ENCODE data around the gene HTR1E. TPM values are rescaled to one million over a fixed set of nuclear protein-coding genes. Genes with fewer than 3 reads are reported as not detected.

Gene HTR1E
- total RNA-seq, 2 donors from 2014 or later: not detected

DNA sequence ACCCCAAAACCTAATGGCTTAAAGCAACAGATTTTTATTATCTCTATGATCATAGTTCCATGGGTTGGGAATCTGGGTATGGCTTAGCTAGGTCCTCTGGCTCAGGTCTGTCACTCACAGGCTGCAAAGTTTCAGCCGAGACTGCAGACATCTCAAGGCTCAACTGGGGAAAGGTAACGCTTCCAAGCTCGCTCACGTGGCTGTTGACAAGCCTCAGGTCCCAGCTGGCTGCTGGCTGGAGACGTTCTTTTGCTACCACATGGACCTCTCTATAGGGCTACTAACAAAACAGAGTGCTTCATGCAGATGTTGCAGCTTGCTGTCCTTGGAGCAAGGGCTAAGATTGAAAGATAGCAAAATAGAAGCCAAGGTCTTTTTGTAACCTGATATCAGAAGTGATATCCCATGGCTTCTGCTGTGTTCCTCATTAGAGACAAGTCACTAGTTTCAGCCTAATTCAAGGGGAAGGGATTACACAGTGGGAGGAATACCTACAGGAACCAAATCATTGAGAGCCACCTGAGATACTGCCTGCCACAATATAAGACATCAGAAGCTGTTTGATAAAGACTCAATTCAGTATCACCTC lies 6.6 kb downstream of the HTR1E start:
- H3K9me3 ChIP-seq: no peaks in the 10 kb centered on the region
- H3K27ac ChIP-seq: no peak overlapping the region
- no peak overlapping the region for H3K4me3 ChIP-seq
- H3K36me3 ChIP-seq: no peaks in the 10 kb centered on the region
- no peak for TF ChIP-seq CTCF (IDR thresholded peaks at IDR 0.05)
- H3K27me3 ChIP-seq (replicated peaks; ENCODE audit: insufficient read depth): no peaks in the 10 kb centered on the region
- ATAC-seq (ENCODE audit: insufficient number of reproducible peaks, low FRiP score, low read depth) (no peak), DNase-seq (ENCODE audit: low spot score) (no peak)
- no peaks in the 10 kb centered on the region for H3K4me1 ChIP-seq (ENCODE audit: control insufficient read depth in 1 of 2, low read depth in 2 of 2)

- no peak overlapping the region for H3K4me3 ChIP-seq
- no peak overlapping the region for H3K27ac ChIP-seq
- TF ChIP-seq CTCF (IDR thresholded peaks at IDR 0.05): no peak
- DNase-seq (ENCODE audit: low spot score) (no peak), ATAC-seq (ENCODE audit: insufficient number of reproducible peaks, low FRiP score, low read depth) (no peak)
- H3K9me3 ChIP-seq: no peaks in the 10 kb centered on the region
- no peaks in the 10 kb centered on the region for H3K27me3 ChIP-seq (replicated peaks; ENCODE audit: insufficient read depth)
- no peaks in the 10 kb centered on the region for H3K4me1 ChIP-seq (ENCODE audit: control insufficient read depth in 1 of 2, low read depth in 2 of 2)
- H3K36me3 ChIP-seq: no peaks in the 10 kb centered on the region
Observed at GRCh38 chr6:86949771-86950170, 12.4 kb downstream of the HTR1E start.

- ATAC-seq (ENCODE audit: insufficient number of reproducible peaks, low FRiP score, low read depth) (no peak), DNase-seq (ENCODE audit: low spot score) (no peak)
- H3K4me3 ChIP-seq: no peak overlapping the region
- H3K27me3 ChIP-seq (replicated peaks; ENCODE audit: insufficient read depth): no peaks in the 10 kb centered on the region
- H3K27ac ChIP-seq: no peak overlapping the region
- H3K4me1 ChIP-seq (ENCODE audit: control insufficient read depth in 1 of 2, low read depth in 2 of 2): no peaks in the 10 kb centered on the region
- no peak for TF ChIP-seq CTCF (IDR thresholded peaks at IDR 0.05)
- H3K9me3 ChIP-seq: no peaks in the 10 kb centered on the region
- no peaks in the 10 kb centered on the region for H3K36me3 ChIP-seq
Observed at GRCh38 chr6:86952991-86953390, 15.7 kb downstream of the HTR1E start.

- no peak for ATAC-seq (ENCODE audit: insufficient number of reproducible peaks, low FRiP score, low read depth)
- Histone ChIP-seq H3K4me1 (ENCODE audit: control insufficient read depth in 1 of 2, low read depth in 2 of 2) (no peaks in the 10 kb centered on the region), H3K4me3 (no peak overlapping the region), H3K36me3 (no peaks in the 10 kb centered on the region), H3K27me3 (replicated peaks; ENCODE audit: insufficient read depth) (no peaks in the 10 kb centered on the region), H3K9me3 (no peaks in the 10 kb centered on the region), H3K27ac (no peak overlapping the region)
- no peak for DNase-seq (ENCODE audit: low spot score)
- TF ChIP-seq CTCF (IDR thresholded peaks at IDR 0.05): no peak
Observed at GRCh38 chr6:86959656-86960055, 22.3 kb downstream of the HTR1E start.

DNA sequence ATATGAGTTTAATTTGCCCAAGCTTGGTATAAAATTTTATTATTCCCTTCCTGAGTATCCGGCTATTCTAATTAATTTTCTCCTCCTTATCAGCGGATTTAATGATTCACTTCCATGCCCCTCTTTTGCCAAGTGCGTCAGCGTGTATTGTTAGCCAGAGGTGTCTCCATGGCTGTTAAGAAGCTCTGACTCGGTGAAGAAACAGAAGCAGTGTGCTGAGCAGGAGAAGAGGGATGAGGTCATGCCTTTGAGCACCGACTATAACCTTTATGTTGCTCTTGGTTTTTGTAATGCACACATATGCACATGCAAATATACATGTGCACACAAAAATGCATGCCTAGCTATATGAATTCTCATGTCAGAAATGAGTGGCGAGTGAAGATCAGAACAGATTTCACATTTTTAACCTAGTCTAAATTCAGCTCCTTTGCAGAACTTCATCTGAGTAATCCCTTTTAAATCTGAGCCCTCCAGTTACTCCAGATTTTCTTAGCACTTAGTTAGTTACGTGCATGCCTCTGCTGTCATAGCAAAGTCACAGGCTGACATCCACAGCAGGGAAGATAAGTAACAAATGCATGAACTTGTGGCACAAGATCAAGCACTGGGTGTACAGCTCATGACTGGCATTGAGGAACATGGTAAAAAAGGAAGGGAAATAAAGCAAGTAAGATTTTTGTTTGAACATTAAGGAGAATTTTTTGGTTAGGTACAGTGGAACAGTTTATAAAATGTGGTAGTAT lies 24.3 kb downstream of the HTR1E start:
- TF ChIP-seq CTCF (IDR thresholded peaks at IDR 0.05): no peak
- Histone ChIP-seq H3K27me3 (replicated peaks; ENCODE audit: insufficient read depth) (no peaks in the 10 kb centered on the region), H3K9me3 (no peaks in the 10 kb centered on the region), H3K36me3 (no peaks in the 10 kb centered on the region), H3K4me1 (ENCODE audit: control insufficient read depth in 1 of 2, low read depth in 2 of 2) (no peaks in the 10 kb centered on the region), H3K4me3 (no peak overlapping the region), H3K27ac (no peak overlapping the region)
- no peak for ATAC-seq (ENCODE audit: insufficient number of reproducible peaks, low FRiP score, low read depth)
- no peak for DNase-seq (ENCODE audit: low spot score)

Data from thoracic aorta (tissue), 2 donors.